Transverse colon (tissue), 1 donor: Measurements from ENCODE around the gene MSH5.

ENCODE experiments used
- EP300 ChIP-seq: sonication (generic); formaldehyde crosslinking; IDR thresholded peaks from one replicate; pipeline ENCODE4 v1.6.1; 2017; ENCODE audit warnings: antibody characterized with exemption, low read depth
- POLR2A ChIP-seq: fragments of 450-650 bp; IDR thresholded peaks from one replicate; pipeline ENCODE4 v1.6.1; 2016; ENCODE audit warnings: antibody characterized with exemption, mild to moderate bottlenecking, moderate library complexity

DNA sequence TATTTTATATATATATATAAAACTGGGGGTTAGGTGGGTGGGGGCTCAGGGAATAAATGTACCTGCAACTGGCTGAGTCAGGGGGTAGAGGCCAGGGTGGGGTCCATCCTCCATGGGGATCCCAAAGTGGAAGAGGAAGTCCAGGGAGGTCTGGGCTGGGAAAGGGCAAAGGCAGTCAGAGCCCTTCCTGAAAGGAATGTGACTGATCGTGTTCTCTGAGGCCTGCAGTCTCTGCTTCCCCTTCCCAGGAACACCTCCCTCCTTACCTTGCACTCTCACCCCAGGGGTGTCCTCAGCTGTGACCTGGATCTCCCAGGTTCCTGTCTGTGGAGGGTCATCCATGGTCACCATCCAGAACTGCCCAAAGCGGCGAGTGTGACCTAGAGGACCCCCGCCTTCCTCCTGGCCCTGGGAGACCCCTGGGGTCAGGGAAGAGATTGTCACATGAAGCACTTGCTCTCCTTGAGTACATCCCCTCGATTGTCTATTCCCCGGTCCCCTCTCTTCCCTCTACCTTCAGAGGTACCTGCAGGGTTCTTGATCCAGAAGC lies 27.4 kb downstream of the MSH5 start:
- TF ChIP-seq POLR2A, result no peak
- no peak for TF ChIP-seq EP300
